NCI-H2081 (cell line): ENCODE data around the gene HK1.
"Not testable (repeated sequence)": the region's sequence is repeated elsewhere in the genome, so short reads cannot be mapped to it uniquely, and the experiment has no call there.

Experiments
- DNase-seq, 2 experiments: peaks; one replicate each; lab custom pipeline; 2025; lab: John Stamatoyannopoulos, UW

The HK1 gene

DNA sequence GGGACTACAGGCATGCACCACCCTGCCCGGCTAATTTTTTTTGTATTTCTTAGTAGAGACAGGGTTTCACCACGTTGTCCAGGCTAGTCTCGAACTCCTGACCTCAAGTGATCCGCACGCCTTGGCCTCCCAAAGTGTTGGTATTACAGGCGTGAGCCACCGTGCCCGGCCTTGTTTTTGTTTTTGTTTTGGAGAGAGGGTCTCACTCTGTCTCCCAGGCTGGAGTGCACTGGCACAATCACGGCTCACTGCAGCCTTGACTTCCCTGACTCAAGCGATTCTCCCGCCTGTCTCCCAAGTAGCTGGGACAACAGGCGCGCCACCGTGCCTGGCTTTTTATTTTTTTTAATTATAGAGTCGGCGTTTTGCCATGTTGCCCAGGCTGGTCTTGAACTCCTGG is 172.1 kb downstream of the HK1 start:
- DNase-seq = not testable (repeated sequence)

- DNase-seq = peak; percentile 94 to 96
These were observed 173.0 kb downstream of the HK1 start, which contains the start of gene TSPAN15 for GRCh38 chr10:69451209-69451783. TSS of gene TSPAN15 (plus strand) at chr10:69451465. CDS start at chr10:69451595, 130 bp downstream.
